ENCODE data around the gene EIF4G1.

DNA sequence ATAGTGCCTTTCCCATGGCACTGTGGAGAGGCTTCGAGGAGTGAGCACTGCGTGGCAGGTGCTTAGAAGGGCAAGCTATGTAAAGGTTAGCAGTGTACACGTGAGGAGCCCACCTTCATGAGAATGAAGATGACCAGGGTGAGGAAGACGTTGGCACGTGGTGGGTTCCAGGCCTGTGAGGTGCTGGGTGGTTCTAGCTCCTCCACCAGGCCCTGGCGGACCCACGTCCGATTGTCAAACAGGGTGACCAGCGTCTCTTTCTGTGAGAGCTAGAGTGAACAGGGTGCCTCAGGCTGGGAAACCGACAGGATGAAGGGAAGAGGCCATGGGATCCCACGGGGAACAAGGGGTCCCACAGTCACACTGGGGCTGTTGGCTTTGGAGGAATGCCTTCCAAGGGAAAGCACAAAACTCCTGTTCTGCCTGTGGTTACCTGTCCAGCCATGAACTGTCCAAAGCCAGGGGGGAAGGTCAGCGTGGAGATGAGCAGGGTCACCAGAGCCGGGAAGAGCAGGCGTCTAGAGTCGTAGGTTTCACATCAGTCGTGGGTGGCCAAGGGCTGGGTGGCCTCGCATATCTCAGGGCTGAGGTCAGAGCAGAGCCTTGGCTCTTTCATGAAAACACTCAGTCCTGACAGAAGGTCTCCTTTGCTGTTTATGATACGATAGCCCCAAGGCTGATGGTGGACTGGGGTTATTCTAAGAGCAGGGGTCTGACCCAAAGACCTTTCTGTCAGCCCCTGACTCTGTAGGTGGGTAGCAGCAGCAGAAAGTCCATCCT lies 41.0 kb downstream of the EIF4G1 start:
- no peak for TF ChIP-seq CTCF (IDR thresholded peaks at IDR 0.05; ENCODE audit: low read depth, low read length)
- no peak for TF ChIP-seq POLR2A (IDR thresholded peaks at IDR 0.05; ENCODE audit: extremely low read depth, insufficient read length)
- no peak for TF ChIP-seq MYC (IDR thresholded peaks at IDR 0.05; ENCODE audit: low read depth, low read length)
- no peak for TF ChIP-seq MAX (IDR thresholded peaks at IDR 0.05; ENCODE audit: low read depth, low read length)
